ENCODE measurements around the gene MTOR.

Gene MTOR

GRCh38 chr1:11245248-11245647, 17.1 kb downstream of the MTOR start:
- Histone ChIP-seq H3K4me1 (ENCODE audit: insufficient read depth, low read length, poor library complexity, severe bottlenecking) (no peaks in the 10 kb centered on the region), H3K36me3 (ENCODE audit: insufficient read depth, low read length) (peaks cover 62% of the 10 kb centered on the region)

GRCh38 chr1:11238311-11238710, 24.0 kb downstream of the MTOR start:
- Histone ChIP-seq H2AFZ (ENCODE audit: low read length) (no peak overlapping the region), H3K9me2 (replicated peaks; ENCODE audit: low read depth, low read length) (no peaks in the 10 kb centered on the region), H4K20me1 (ENCODE audit: insufficient read depth, low read length, poor library complexity, severe bottlenecking) (no peaks in the 10 kb centered on the region), H3K27me3 (ENCODE audit: insufficient read depth, low read length, poor library complexity, severe bottlenecking) (no peaks in the 10 kb centered on the region), H3K9me3 (ENCODE audit: insufficient read depth, low read depth, low read length) (no peaks in the 10 kb centered on the region), H3F3A (ENCODE audit: low read depth) (no peaks in the 10 kb centered on the region; the same call in 1 of the 2 replicates), H3K4me3 (ENCODE audit: low read length, poor library complexity, severe bottlenecking) (no peak overlapping the region), H3K4me2 (ENCODE audit: low read depth, low read length, poor library complexity, severe bottlenecking) (no peak overlapping the region), H3K9ac (ENCODE audit: low read depth, low read length, poor library complexity, severe bottlenecking) (no peak overlapping the region), H3K36me3 (ENCODE audit: insufficient read depth, low read length) (peaks cover 79% of the 10 kb centered on the region), H3K79me2 (ENCODE audit: insufficient read depth, low read length) (no peaks in the 10 kb centered on the region), H3K4me1 (ENCODE audit: insufficient read depth, low read length, poor library complexity, severe bottlenecking) (peaks cover 6% of the 10 kb centered on the region)
- TF ChIP-seq CTCF (conservative IDR thresholded peaks at IDR 0.05; ENCODE audit: low read length) (no peak), EZH2phosphoT487 (IDR thresholded peaks at IDR 0.05; ENCODE audit: borderline replicate concordance) (no peak)

More at GRCh38 chr1:11245248-11245647, 17.1 kb downstream of the MTOR start:
- H2AFZ ChIP-seq (ENCODE audit: low read length) = no peak overlapping the region
- no peaks in the 10 kb centered on the region for H3K9me3 ChIP-seq (ENCODE audit: insufficient read depth, low read depth, low read length)
- TF ChIP-seq CTCF (conservative IDR thresholded peaks at IDR 0.05; ENCODE audit: low read length) = no peak
- TF ChIP-seq EZH2phosphoT487 (IDR thresholded peaks at IDR 0.05; ENCODE audit: borderline replicate concordance) = no peak
- H3K79me2 ChIP-seq (ENCODE audit: insufficient read depth, low read length) = no peaks in the 10 kb centered on the region
- no peaks in the 10 kb centered on the region for H3K9me2 ChIP-seq (replicated peaks; ENCODE audit: low read depth, low read length)
- no peaks in the 10 kb centered on the region for H3F3A ChIP-seq (ENCODE audit: low read depth)
- H3K4me2 ChIP-seq (ENCODE audit: low read depth, low read length, poor library complexity, severe bottlenecking) = no peak overlapping the region
- H3K4me3 ChIP-seq (ENCODE audit: low read length, poor library complexity, severe bottlenecking) = no peak overlapping the region
- H3K27me3 ChIP-seq (ENCODE audit: insufficient read depth, low read length, poor library complexity, severe bottlenecking) = no peaks in the 10 kb centered on the region
- no peak overlapping the region for H3K9ac ChIP-seq (ENCODE audit: low read depth, low read length, poor library complexity, severe bottlenecking)
- H4K20me1 ChIP-seq (ENCODE audit: insufficient read depth, low read length, poor library complexity, severe bottlenecking) = no peaks in the 10 kb centered on the region

- peaks cover 78% of the 10 kb centered on the region for H3K36me3 ChIP-seq (ENCODE audit: insufficient read depth, low read length)
- no peak for TF ChIP-seq CTCF (conservative IDR thresholded peaks at IDR 0.05; ENCODE audit: low read length)
- no peak for TF ChIP-seq EZH2phosphoT487 (IDR thresholded peaks at IDR 0.05; ENCODE audit: borderline replicate concordance)
Observed at GRCh38 chr1:11237356-11237755, 25.0 kb downstream of the MTOR start.

More at GRCh38 chr1:11237356-11237755, 25.0 kb downstream of the MTOR start:
- Histone ChIP-seq H3K4me1 (ENCODE audit: insufficient read depth, low read length, poor library complexity, severe bottlenecking) (peaks cover 6% of the 10 kb centered on the region), H3K4me2 (ENCODE audit: low read depth, low read length, poor library complexity, severe bottlenecking) (no peak overlapping the region), H3K27me3 (ENCODE audit: insufficient read depth, low read length, poor library complexity, severe bottlenecking) (no peaks in the 10 kb centered on the region), H3K79me2 (ENCODE audit: insufficient read depth, low read length) (no peaks in the 10 kb centered on the region), H3K4me3 (ENCODE audit: low read length, poor library complexity, severe bottlenecking) (no peak overlapping the region), H2AFZ (ENCODE audit: low read length) (no peak overlapping the region), H3K9ac (ENCODE audit: low read depth, low read length, poor library complexity, severe bottlenecking) (no peak overlapping the region), H3F3A (ENCODE audit: low read depth) (no peaks in the 10 kb centered on the region; the same call in 1 of the 2 replicates), H3K9me3 (ENCODE audit: insufficient read depth, low read depth, low read length) (no peaks in the 10 kb centered on the region), H4K20me1 (ENCODE audit: insufficient read depth, low read length, poor library complexity, severe bottlenecking) (no peaks in the 10 kb centered on the region), H3K9me2 (replicated peaks; ENCODE audit: low read depth, low read length) (no peaks in the 10 kb centered on the region)
